ENCODE results near the gene PLAAT2.
"Not testable (repeated sequence)": the region's sequence is repeated elsewhere in the genome, so short reads cannot be mapped to it uniquely, and the experiment has no call there.

The PLAAT2 gene

GRCh38 chr11:63552921-63553320, 10.3 kb downstream of the PLAAT2 start:
- no peak for DNase-seq (ENCODE audit: low spot score)
- no peaks in the 10 kb centered on the region for H3K36me3 ChIP-seq (ENCODE audit: low read depth)
- H3K4me1 ChIP-seq (ENCODE audit: insufficient read depth, poor library complexity, severe bottlenecking) = no peaks in the 10 kb centered on the region
- H3K4me3 ChIP-seq (ENCODE audit: severe bottlenecking) = no peak overlapping the region
- H3K27ac ChIP-seq (ENCODE audit: poor library complexity, severe bottlenecking) = no peak overlapping the region
- TF ChIP-seq CTCF (IDR thresholded peaks at IDR 0.05; ENCODE audit: poor library complexity, severe bottlenecking) = no peak
- no peaks in the 10 kb centered on the region for H3K9me3 ChIP-seq (ENCODE audit: severe bottlenecking)
- no peak for ATAC-seq (ENCODE audit: low read depth)
- no peaks in the 10 kb centered on the region for H3K27me3 ChIP-seq (ENCODE audit: insufficient read depth, poor library complexity, severe bottlenecking)

- no peak for ATAC-seq (ENCODE audit: low read depth)
- Histone ChIP-seq H3K36me3 (ENCODE audit: low read depth) (no peaks in the 10 kb centered on the region), H3K9me3 (ENCODE audit: severe bottlenecking) (no peaks in the 10 kb centered on the region), H3K4me1 (ENCODE audit: insufficient read depth, poor library complexity, severe bottlenecking) (no peaks in the 10 kb centered on the region), H3K27me3 (ENCODE audit: insufficient read depth, poor library complexity, severe bottlenecking) (no peaks in the 10 kb centered on the region), H3K27ac (ENCODE audit: poor library complexity, severe bottlenecking) (no peak overlapping the region), H3K4me3 (ENCODE audit: severe bottlenecking) (no peak overlapping the region)
- TF ChIP-seq CTCF (IDR thresholded peaks at IDR 0.05; ENCODE audit: poor library complexity, severe bottlenecking) = no peak
- DNase-seq (ENCODE audit: low spot score) = no peak
Measured at GRCh38 chr11:63551889-63552266, 11.3 kb downstream of the PLAAT2 start.

DNA sequence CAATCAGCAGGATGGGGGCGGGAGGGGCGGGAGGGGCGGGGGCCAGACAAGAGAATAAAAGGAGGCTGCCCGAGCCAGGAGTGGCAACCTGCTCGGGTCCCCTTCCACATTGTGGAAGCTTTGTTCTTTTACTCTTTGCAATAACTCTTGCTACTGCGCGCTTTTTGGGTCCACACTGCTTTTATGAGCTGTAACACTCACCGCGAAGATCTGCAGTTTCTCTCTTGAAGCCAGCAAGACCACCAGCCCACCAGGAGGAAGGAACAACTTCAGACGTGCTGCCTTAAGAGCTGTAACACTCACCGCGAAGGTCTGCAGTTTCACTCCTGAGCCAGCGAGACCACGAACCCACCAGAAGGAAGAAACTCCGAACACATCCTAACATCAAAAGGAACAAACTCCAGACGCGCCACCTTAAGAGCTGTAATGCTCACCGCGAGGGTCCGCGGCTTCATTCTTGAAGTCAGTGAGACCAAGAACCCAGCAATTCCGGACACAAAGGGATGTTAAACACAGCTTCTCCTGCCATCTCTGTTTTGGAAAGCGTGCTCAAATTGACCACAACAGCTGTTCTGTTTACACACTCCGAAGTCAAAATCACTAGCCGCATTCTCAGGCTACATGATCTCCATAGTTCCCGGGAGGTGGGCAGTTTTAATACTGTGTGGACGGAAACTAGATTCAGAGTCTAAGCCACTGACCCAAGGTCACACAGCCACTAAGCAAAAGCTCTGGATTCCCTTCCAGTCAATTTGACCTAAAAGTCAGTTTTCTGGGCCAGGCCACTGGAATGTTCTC, 11.9 kb downstream of the PLAAT2 start:
- Histone ChIP-seq H3K36me3 (ENCODE audit: low read depth) (no peaks in the 10 kb centered on the region), H3K4me3 (ENCODE audit: severe bottlenecking) (no peak overlapping the region), H3K4me1 (ENCODE audit: insufficient read depth, poor library complexity, severe bottlenecking) (no peaks in the 10 kb centered on the region), H3K27ac (ENCODE audit: poor library complexity, severe bottlenecking) (no peak overlapping the region), H3K27me3 (ENCODE audit: insufficient read depth, poor library complexity, severe bottlenecking) (no peaks in the 10 kb centered on the region), H3K9me3 (ENCODE audit: severe bottlenecking) (no peaks in the 10 kb centered on the region)
- DNase-seq (ENCODE audit: low spot score) (no peak), ATAC-seq (ENCODE audit: low read depth) (no peak)
- TF ChIP-seq CTCF (IDR thresholded peaks at IDR 0.05; ENCODE audit: poor library complexity, severe bottlenecking) = no peak

- not testable (repeated sequence) for H3K27ac ChIP-seq (ENCODE audit: poor library complexity, severe bottlenecking); H3K4me1 ChIP-seq (ENCODE audit: insufficient read depth, poor library complexity, severe bottlenecking); H3K4me3 ChIP-seq (ENCODE audit: severe bottlenecking); H3K27me3 ChIP-seq (ENCODE audit: insufficient read depth, poor library complexity, severe bottlenecking); ATAC-seq (ENCODE audit: low read depth); H3K9me3 ChIP-seq (ENCODE audit: severe bottlenecking); DNase-seq (ENCODE audit: low spot score); H3K36me3 ChIP-seq (ENCODE audit: low read depth)
Measured at GRCh38 chr11:63550156-63550700, 13.0 kb downstream of the PLAAT2 start.

DNA sequence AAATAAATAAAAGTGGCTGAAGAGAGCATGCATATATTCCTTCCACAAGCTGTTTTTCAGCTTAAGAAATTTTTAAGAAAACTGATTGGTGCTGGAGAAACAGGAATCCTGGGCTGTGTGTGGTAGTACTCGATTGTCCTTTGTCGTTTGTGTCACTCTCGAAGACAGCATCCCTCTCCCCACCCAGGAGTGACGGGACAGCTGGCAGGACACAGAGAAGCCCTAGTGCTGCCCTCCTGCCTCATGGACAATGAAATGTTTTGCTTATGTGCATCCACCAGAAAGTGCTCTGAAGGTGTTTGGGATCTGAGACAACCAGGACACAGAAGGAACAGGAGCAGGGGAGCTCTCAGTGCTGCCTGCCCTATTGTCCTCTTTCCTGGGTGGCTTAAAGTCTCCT, 13.8 kb downstream of the PLAAT2 start:
- Histone ChIP-seq H3K36me3 (ENCODE audit: low read depth) (no peaks in the 10 kb centered on the region), H3K4me1 (ENCODE audit: insufficient read depth, poor library complexity, severe bottlenecking) (no peaks in the 10 kb centered on the region), H3K27ac (ENCODE audit: poor library complexity, severe bottlenecking) (no peak overlapping the region), H3K27me3 (ENCODE audit: insufficient read depth, poor library complexity, severe bottlenecking) (no peaks in the 10 kb centered on the region), H3K4me3 (ENCODE audit: severe bottlenecking) (no peak overlapping the region), H3K9me3 (ENCODE audit: severe bottlenecking) (no peaks in the 10 kb centered on the region)
- TF ChIP-seq CTCF (IDR thresholded peaks at IDR 0.05; ENCODE audit: poor library complexity, severe bottlenecking) = no peak
- no peak for DNase-seq (ENCODE audit: low spot score)
- ATAC-seq (ENCODE audit: low read depth) = no peak
